ENCODE results near the gene CCDC15. TPM values are rescaled to one million over a fixed set of nuclear protein-coding genes. Genes with fewer than 3 reads are reported as not detected.

Gene CCDC15
- total RNA-seq, 2 donors from 2014 or later: 3.6 to 7.1 TPM

DNA sequence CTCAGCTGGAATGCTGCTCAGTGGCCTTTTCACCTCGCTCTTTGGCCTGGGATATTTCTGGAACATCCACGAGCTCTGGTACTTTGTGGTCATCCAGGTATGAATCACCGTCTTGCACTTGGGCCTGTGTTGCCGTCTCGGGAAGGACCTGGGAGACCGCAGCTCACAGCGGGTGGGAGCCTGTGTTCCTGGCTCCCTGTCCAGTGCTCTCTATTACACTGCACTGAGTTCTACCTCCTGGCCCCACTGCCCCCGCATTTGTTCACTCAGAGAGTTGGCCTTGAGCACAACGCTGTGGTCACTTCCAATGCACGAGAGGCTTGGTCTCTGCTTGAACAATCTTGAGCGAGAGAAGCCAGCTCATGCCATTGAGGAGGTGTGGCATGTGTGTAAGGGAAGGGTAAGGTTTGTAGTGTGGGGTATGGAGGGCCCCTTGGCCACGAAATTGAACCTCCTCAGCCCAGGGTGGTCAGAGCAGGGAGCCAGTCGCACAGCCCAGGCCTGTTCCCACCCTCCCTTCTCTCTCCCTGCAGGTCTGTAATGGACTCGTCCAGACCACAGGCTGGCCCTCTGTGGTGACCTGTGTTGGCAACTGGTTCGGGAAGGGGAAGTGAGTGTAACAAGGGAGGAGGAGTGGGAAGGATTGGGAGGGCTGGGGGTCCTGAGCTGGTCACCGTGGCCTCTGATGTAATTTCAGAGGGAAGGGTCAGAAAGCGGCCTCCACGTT lies 125.3 kb downstream of the CCDC15 start:
- Histone ChIP-seq H3K36me3 (no peaks in the 10 kb centered on the region), H3K9me3 (no peaks in the 10 kb centered on the region), H3K27me3 (replicated peaks; ENCODE audit: insufficient read depth) (no peaks in the 10 kb centered on the region), H3K4me3 (no peak overlapping the region), H3K27ac (no peak overlapping the region), H3K4me1 (replicated peaks) (no peaks in the 10 kb centered on the region)
- WGBS: 89% methylated on average over 18 of the region's 18 CpGs
- no peak for TF ChIP-seq POLR2A (IDR thresholded peaks at IDR 0.05)
- TF ChIP-seq, protein P1, sequence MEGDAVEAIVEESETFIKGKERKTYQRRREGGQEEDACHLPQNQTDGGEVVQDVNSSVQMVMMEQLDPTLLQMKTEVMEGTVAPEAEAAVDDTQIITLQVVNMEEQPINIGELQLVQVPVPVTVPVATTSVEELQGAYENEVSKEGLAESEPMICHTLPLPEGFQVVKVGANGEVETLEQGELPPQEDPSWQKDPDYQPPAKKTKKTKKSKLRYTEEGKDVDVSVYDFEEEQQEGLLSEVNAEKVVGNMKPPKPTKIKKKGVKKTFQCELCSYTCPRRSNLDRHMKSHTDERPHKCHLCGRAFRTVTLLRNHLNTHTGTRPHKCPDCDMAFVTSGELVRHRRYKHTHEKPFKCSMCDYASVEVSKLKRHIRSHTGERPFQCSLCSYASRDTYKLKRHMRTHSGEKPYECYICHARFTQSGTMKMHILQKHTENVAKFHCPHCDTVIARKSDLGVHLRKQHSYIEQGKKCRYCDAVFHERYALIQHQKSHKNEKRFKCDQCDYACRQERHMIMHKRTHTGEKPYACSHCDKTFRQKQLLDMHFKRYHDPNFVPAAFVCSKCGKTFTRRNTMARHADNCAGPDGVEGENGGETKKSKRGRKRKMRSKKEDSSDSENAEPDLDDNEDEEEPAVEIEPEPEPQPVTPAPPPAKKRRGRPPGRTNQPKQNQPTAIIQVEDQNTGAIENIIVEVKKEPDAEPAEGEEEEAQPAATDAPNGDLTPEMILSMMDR (IDR thresholded peaks at IDR 0.05): no peak
- TF ChIP-seq POLR2AphosphoS5 (IDR thresholded peaks at IDR 0.05): no peak
- intact Hi-C loops (cut with DNase I): no loop called here
- no peak for DNase-seq (ENCODE audit: low spot score)

GRCh38 chr11:125079878-125080530 lies 126.0 kb downstream of the CCDC15 start:
- Histone ChIP-seq H3K4me1 (replicated peaks) (no peaks in the 10 kb centered on the region), H3K4me3 (no peak overlapping the region), H3K27ac (no peak overlapping the region), H3K9me3 (no peaks in the 10 kb centered on the region), H3K27me3 (replicated peaks; ENCODE audit: insufficient read depth) (no peaks in the 10 kb centered on the region), H3K36me3 (no peaks in the 10 kb centered on the region)
- TF ChIP-seq POLR2AphosphoS5 (IDR thresholded peaks at IDR 0.05): no peak
- no peak for TF ChIP-seq POLR2A (IDR thresholded peaks at IDR 0.05)
- TF ChIP-seq, protein P1 (IDR thresholded peaks at IDR 0.05): no peak
- intact Hi-C loops (cut with DNase I): no loop called here
- no peak for DNase-seq (ENCODE audit: low spot score)
- WGBS: 91% methylated on average over 12 of the region's 12 CpGs

DNA sequence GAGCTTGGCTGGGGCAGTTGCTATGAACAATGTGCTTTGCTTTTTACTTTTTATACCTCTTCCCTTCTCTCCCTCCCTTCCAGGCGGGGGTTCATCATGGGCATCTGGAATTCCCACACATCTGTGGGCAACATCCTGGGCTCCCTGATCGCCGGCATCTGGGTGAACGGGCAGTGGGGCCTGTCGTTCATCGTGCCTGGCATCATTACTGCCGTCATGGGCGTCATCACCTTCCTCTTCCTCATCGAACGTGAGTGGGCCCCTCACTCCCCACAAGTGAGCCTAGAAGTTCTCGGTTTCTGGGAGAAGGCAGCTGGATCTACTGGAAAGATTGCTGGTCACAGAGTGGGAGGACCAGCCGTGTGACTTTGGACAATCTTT lies 126.5 kb downstream of the CCDC15 start:
- WGBS: 93% methylated on average over 12 of the region's 12 CpGs
- DNase-seq (ENCODE audit: low spot score): no peak
- TF ChIP-seq, protein P1 (IDR thresholded peaks at IDR 0.05): no peak
- TF ChIP-seq POLR2AphosphoS5 (IDR thresholded peaks at IDR 0.05): no peak
- no peak for TF ChIP-seq POLR2A (IDR thresholded peaks at IDR 0.05)
- intact Hi-C loops (cut with DNase I): no loop called here
- no peaks in the 10 kb centered on the region for H3K4me1 ChIP-seq (replicated peaks)
- no peaks in the 10 kb centered on the region for H3K36me3 ChIP-seq
- no peak overlapping the region for H3K27ac ChIP-seq
- no peaks in the 10 kb centered on the region for H3K27me3 ChIP-seq (replicated peaks; ENCODE audit: insufficient read depth)
- no peak overlapping the region for H3K4me3 ChIP-seq
- H3K9me3 ChIP-seq: no peaks in the 10 kb centered on the region

GRCh38 chr11:125081098-125081798 lies 127.2 kb downstream of the CCDC15 start:
- intact Hi-C loops (cut with DNase I): no loop called here
- Histone ChIP-seq H3K9me3 (no peaks in the 10 kb centered on the region), H3K4me3 (no peak overlapping the region), H3K27ac (no peak overlapping the region), H3K36me3 (no peaks in the 10 kb centered on the region), H3K4me1 (replicated peaks) (no peaks in the 10 kb centered on the region), H3K27me3 (replicated peaks; ENCODE audit: insufficient read depth) (no peaks in the 10 kb centered on the region)
- no peak for DNase-seq (ENCODE audit: low spot score)
- 80% methylated on average over 13 of the region's 14 CpGs for WGBS
- no peak for TF ChIP-seq POLR2A (IDR thresholded peaks at IDR 0.05)
- no peak for TF ChIP-seq POLR2AphosphoS5 (IDR thresholded peaks at IDR 0.05)

- no peak for DNase-seq (ENCODE audit: low spot score)
- H3K4me1 ChIP-seq (replicated peaks): no peaks in the 10 kb centered on the region
- intact Hi-C loops (cut with DNase I): no loop called here
- no peak overlapping the region for H3K27ac ChIP-seq
- no peaks in the 10 kb centered on the region for H3K36me3 ChIP-seq
- H3K4me3 ChIP-seq: no peak overlapping the region
- H3K9me3 ChIP-seq: no peaks in the 10 kb centered on the region
- WGBS: 86% methylated on average over 5 of the region's 5 CpGs
- H3K27me3 ChIP-seq (replicated peaks; ENCODE audit: insufficient read depth): no peaks in the 10 kb centered on the region
- TF ChIP-seq, protein P1 (IDR thresholded peaks at IDR 0.05): no peak
- TF ChIP-seq POLR2AphosphoS5 (IDR thresholded peaks at IDR 0.05) (no peak), POLR2A (IDR thresholded peaks at IDR 0.05) (no peak)
Measured at GRCh38 chr11:125082040-125082439, 128.0 kb downstream of the CCDC15 start.
